ENCODE measurements around the gene BBS4.

Gene BBS4

DNA sequence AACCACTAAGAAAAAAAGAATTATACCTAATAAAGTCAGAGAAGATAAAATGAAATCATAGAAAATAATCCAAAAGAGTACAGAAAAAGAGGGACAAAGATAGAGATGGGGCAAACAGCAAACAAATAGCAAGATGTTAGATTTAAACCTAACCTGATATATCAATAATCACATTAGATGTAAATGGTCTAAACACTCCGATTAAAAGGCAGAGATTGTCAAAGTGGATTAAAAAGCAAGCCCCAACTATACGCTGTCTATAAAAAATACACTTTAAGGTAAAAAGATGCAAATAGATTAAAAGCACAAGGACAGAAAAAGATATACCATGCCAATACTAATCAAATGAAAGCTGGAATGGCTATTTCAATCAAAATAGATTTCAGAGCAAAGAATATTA lies 80.8 kb downstream of the BBS4 start:
- Histone ChIP-seq H3K4me3 (ENCODE audit: low read length) (no peak overlapping the region), H3K36me3 (ENCODE audit: control insufficient read depth, low read length) (peaks cover 87% of the 10 kb centered on the region), H3K9me2 (replicated peaks; ENCODE audit: control insufficient read depth, low read length) (no peaks in the 10 kb centered on the region), H4K20me1 (ENCODE audit: control insufficient read depth, insufficient read depth, low read depth, low read length) (no peaks in the 10 kb centered on the region), H3K9me3 (ENCODE audit: control insufficient read depth, insufficient read depth, low read length) (peaks cover 5% of the 10 kb centered on the region; the same call in 1 of the 2 replicates), H3K4me2 (ENCODE audit: low read length) (no peak overlapping the region), H3K27me3 (ENCODE audit: control insufficient read depth, low read length) (no peaks in the 10 kb centered on the region), H3F3A (ENCODE audit: control insufficient read depth, insufficient read depth) (no peaks in the 10 kb centered on the region), H3K27ac (ENCODE audit: low read depth, low read length) (no peak overlapping the region), H3K4me1 (ENCODE audit: control insufficient read depth, low read length) (no peaks in the 10 kb centered on the region), H3K79me2 (ENCODE audit: control insufficient read depth, low read length) (peaks cover 54% of the 10 kb centered on the region)
- TF ChIP-seq, protein P1, sequence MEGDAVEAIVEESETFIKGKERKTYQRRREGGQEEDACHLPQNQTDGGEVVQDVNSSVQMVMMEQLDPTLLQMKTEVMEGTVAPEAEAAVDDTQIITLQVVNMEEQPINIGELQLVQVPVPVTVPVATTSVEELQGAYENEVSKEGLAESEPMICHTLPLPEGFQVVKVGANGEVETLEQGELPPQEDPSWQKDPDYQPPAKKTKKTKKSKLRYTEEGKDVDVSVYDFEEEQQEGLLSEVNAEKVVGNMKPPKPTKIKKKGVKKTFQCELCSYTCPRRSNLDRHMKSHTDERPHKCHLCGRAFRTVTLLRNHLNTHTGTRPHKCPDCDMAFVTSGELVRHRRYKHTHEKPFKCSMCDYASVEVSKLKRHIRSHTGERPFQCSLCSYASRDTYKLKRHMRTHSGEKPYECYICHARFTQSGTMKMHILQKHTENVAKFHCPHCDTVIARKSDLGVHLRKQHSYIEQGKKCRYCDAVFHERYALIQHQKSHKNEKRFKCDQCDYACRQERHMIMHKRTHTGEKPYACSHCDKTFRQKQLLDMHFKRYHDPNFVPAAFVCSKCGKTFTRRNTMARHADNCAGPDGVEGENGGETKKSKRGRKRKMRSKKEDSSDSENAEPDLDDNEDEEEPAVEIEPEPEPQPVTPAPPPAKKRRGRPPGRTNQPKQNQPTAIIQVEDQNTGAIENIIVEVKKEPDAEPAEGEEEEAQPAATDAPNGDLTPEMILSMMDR (IDR thresholded peaks at IDR 0.05; ENCODE audit: low read depth, low read length, poor library complexity, severe bottlenecking) = no peak
- TF ChIP-seq EZH2phosphoT487 (IDR thresholded peaks at IDR 0.05; ENCODE audit: borderline replicate concordance, low read length) = no peak

DNA sequence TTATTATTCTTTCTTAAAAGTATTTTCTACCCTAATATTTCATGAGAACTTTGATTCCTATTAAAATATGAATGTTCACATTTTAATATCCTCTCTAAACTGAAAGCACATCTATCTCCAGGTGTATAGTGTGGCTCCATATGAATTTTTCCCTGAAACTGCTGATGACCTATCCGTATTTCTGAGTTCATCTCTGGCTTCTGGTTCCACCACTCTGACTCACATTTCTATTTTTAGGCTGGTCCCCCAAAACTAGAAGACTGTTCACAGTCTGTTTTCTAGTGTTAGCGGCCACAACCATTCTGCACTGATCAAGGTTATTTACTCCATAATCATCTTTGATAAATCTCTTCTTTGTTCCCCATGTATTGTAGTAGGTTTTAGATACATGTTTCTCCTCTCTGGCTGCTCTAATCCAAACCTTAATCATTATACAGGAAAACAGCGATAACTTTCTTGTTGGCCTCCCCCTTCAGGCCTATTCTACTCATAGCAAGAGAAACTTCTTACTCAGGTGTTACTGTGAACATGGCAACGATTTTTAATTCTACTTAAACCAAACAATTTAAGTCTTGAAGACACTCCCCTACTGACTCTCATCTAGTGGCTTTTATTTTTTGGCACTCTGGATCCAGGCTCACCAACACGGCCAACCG lies 84.8 kb downstream of the BBS4 start:
- no peaks in the 10 kb centered on the region for H3F3A ChIP-seq (ENCODE audit: control insufficient read depth, insufficient read depth)
- H3K79me2 ChIP-seq (ENCODE audit: control insufficient read depth, low read length) = peaks cover 80% of the 10 kb centered on the region
- H3K4me3 ChIP-seq (ENCODE audit: low read length) = no peak overlapping the region
- H3K9me2 ChIP-seq (replicated peaks; ENCODE audit: control insufficient read depth, low read length) = no peaks in the 10 kb centered on the region
- peaks cover 100% of the 10 kb centered on the region for H3K36me3 ChIP-seq (ENCODE audit: control insufficient read depth, low read length)
- no peaks in the 10 kb centered on the region for H4K20me1 ChIP-seq (ENCODE audit: control insufficient read depth, insufficient read depth, low read depth, low read length)
- peaks cover 18% of the 10 kb centered on the region for H3K4me1 ChIP-seq (ENCODE audit: control insufficient read depth, low read length)
- no peak overlapping the region for H3K4me2 ChIP-seq (ENCODE audit: low read length)
- peaks cover 5% of the 10 kb centered on the region; the same call in 1 of the 2 replicates for H3K9me3 ChIP-seq (ENCODE audit: control insufficient read depth, insufficient read depth, low read length)
- TF ChIP-seq, protein P1 (IDR thresholded peaks at IDR 0.05; ENCODE audit: low read depth, low read length, poor library complexity, severe bottlenecking) = peak; percentile 38
- TF ChIP-seq EZH2phosphoT487 (IDR thresholded peaks at IDR 0.05; ENCODE audit: borderline replicate concordance, low read length) = no peak
- no peaks in the 10 kb centered on the region for H3K27me3 ChIP-seq (ENCODE audit: control insufficient read depth, low read length)
- H3K27ac ChIP-seq (ENCODE audit: low read depth, low read length) = no peak overlapping the region

DNA sequence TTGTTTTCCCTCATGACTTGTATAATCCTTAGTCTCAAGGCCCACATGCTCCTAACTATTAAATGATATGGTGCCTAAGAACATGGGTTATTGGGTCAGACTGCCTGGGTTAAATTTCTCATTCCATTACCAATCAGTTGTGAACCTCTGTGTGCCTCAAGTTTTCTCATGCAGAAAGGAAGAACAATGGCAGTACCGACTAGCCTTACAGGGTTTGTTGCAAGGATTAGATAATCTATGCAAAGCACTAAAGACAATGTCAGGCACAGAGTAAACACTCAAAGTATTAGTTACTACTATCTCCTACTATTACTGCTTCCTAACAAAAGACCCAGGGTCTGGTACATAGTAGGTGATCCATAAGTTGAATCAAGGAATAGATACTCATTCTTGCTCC lies 85.3 kb downstream of the BBS4 start:
- peaks cover 24% of the 10 kb centered on the region for H3K4me1 ChIP-seq (ENCODE audit: control insufficient read depth, low read length)
- H3K4me3 ChIP-seq (ENCODE audit: low read length) = no peak overlapping the region
- TF ChIP-seq, protein P1 (IDR thresholded peaks at IDR 0.05; ENCODE audit: low read depth, low read length, poor library complexity, severe bottlenecking) = no peak
- TF ChIP-seq EZH2phosphoT487 (IDR thresholded peaks at IDR 0.05; ENCODE audit: borderline replicate concordance, low read length) = no peak
- H3K27me3 ChIP-seq (ENCODE audit: control insufficient read depth, low read length) = no peaks in the 10 kb centered on the region
- H3K9me3 ChIP-seq (ENCODE audit: control insufficient read depth, insufficient read depth, low read length) = peaks cover 5% of the 10 kb centered on the region; the same call in 1 of the 2 replicates
- no peak overlapping the region for H3K4me2 ChIP-seq (ENCODE audit: low read length)
- no peaks in the 10 kb centered on the region for H3K9me2 ChIP-seq (replicated peaks; ENCODE audit: control insufficient read depth, low read length)
- no peaks in the 10 kb centered on the region for H4K20me1 ChIP-seq (ENCODE audit: control insufficient read depth, insufficient read depth, low read depth, low read length)
- H3F3A ChIP-seq (ENCODE audit: control insufficient read depth, insufficient read depth) = no peaks in the 10 kb centered on the region
- H3K27ac ChIP-seq (ENCODE audit: low read depth, low read length) = no peak overlapping the region
- H3K79me2 ChIP-seq (ENCODE audit: control insufficient read depth, low read length) = peaks cover 80% of the 10 kb centered on the region
- H3K36me3 ChIP-seq (ENCODE audit: control insufficient read depth, low read length) = peaks cover 100% of the 10 kb centered on the region

All from DOHH2 (cell line).